LNCAP (cell line): ENCODE results near the gene PWWP2B.

Experiments used
- CTCF ChIP-seq: fragments of 450-650 bp; IDR thresholded peaks from 2 replicates; pipeline ENCODE4 v1.5.1; 2017; ENCODE audit warnings: mild to moderate bottlenecking

Gene PWWP2B

DNA sequence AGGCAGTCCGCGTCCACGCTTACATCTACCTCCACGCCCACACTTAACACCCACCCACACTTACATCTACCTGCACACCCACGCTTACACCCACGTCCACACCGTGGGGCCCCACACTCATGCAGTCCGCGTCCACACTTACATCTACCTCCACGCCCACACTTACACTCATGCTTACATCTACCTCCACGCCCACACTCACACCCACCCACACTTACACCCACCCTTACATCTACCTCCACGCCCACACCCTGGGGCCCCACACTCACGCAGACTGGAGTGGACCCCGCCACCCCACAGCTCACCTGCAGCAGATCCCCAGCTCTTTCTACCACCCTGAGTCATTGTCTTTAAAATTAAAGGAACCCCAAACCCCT is 32.4 kb upstream of the PWWP2B start:
- TF ChIP-seq CTCF = no peak

- TF ChIP-seq CTCF = no peak
Measured at GRCh38 chr10:132365102-132365501, 31.9 kb upstream of the PWWP2B start.

- no peak for TF ChIP-seq CTCF
Measured at GRCh38 chr10:132366006-132366405, 31.0 kb upstream of the PWWP2B start.

DNA sequence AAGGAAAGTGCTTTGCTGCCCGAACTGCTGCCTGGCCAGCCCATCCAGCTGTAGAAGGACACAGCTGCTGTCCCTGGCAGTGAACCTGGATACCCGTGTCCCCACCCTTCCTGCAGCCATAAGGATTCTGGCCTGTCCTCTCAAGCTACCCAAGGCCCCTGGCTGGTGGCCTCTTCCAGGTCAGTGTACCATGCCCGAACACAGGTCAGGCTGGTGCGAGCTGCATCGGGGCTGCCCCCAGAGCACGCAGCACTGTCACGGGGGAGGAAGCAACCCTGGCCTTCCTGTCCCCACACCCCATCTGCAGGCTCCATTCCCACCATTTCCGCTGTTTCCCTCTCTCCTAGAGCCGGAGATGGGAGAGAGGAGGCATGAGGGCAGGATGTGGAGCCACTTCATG is 30.5 kb upstream of the PWWP2B start:
- no peak for TF ChIP-seq CTCF

DNA sequence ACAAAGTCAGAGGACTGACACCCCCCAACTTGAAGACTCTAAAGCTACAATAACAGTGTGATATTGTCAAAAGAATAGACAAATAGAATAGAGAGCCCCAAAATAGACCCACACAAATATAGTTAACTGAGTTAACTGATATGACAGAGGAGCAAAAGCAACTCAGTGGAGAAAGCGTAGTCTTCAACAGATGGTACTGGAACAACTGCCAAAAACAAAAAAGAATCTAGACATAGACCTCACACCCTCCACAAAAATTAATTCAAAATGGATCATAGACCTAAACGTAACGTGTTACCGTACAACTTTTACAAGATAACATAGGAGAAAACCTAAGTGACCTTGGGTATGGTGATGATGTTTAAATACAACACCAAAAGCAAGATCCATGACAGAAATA is 28.6 kb upstream of the PWWP2B start:
- no peak for TF ChIP-seq CTCF

- TF ChIP-seq CTCF = no peak
Measured at GRCh38 chr10:132368881-132369635, 27.9 kb upstream of the PWWP2B start.

- no peak for TF ChIP-seq CTCF
Measured at GRCh38 chr10:132369636-132370185, 27.3 kb upstream of the PWWP2B start.
